Measurements from ENCODE around the gene CSGALNACT2. TPM values are rescaled to one million over a fixed set of nuclear protein-coding genes. Genes with fewer than 3 reads are reported as not detected.

Gene CSGALNACT2
- total RNA-seq, 2 experiments from 2014 or later, result 13.2 to 33.6 TPM

DNA sequence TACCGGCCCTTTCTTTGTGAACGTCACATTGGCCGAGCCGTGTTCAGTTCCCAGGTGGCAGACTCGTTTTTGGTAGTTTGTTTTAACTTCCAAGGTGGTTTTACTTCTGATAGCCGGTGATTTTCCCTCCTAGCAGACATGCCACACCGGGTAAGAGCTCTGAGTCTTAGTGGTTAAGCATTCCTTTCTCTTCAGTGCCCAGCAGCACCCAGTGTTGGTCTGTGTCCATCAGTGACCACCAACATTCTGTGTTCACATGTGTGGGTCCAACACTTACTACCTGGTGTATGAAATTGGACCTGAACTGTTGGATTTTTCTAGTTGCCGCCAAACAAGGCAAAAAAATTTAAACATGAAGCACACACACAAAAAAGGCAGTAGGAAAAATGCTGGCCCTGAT is 9.9 kb upstream of the CSGALNACT2 start:
- POLR2A ChIA-PET, result no interaction called here
- Histone ChIP-seq H3K79me2 (ENCODE audit: insufficient read depth, low read depth, low read length) (no peaks in the 10 kb centered on the region), H3K36me3 (ENCODE audit: insufficient read depth, low read length) (no peaks in the 10 kb centered on the region), H3K27ac (ENCODE audit: low read depth, low read length, poor library complexity, severe bottlenecking) (no peak overlapping the region), H3K9me3 (ENCODE audit: low read length) (no peaks in the 10 kb centered on the region), H3K4me1 (ENCODE audit: insufficient read depth, low read length, poor library complexity, severe bottlenecking) (peaks cover 58% of the 10 kb centered on the region), H2AFZ (ENCODE audit: low read length) (no peak overlapping the region; the same call in 1 of the 2 replicates), H4K20me1 (ENCODE audit: insufficient read depth, low read length) (no peaks in the 10 kb centered on the region), H3K4me3 (ENCODE audit: low read depth, low read length, poor library complexity, severe bottlenecking) (no peak overlapping the region), H3K4me2 (ENCODE audit: low read length) (peak overlapping the region; percentile 77; the same call in 1 of the 2 replicates), H3K9me2 (ENCODE audit: insufficient read depth, low read length) (no peaks in the 10 kb centered on the region)
- BruUV-seq (replicated peaks), result no TSS peak
- intact Hi-C loops (cut with micrococcal nuclease; ENCODE audit: unreplicated experiment), result no loop called here
- CTCF ChIA-PET (ENCODE audit: unreplicated experiment), result interaction anchor here (1.2 kb wide), 1 partner anchor 11 kb away, joined by 3 read pairs; no protein-coding TSS in a partner anchor
- no peak for TF ChIP-seq CTCF (conservative IDR thresholded peaks at IDR 0.05; ENCODE audit: low read length)
- TF ChIP-seq EZH2phosphoT487 (IDR thresholded peaks at IDR 0.05; ENCODE audit: borderline replicate concordance, low read depth, low read length), result no peak
- no peak for DNase-seq (ENCODE audit: low spot score)

DNA sequence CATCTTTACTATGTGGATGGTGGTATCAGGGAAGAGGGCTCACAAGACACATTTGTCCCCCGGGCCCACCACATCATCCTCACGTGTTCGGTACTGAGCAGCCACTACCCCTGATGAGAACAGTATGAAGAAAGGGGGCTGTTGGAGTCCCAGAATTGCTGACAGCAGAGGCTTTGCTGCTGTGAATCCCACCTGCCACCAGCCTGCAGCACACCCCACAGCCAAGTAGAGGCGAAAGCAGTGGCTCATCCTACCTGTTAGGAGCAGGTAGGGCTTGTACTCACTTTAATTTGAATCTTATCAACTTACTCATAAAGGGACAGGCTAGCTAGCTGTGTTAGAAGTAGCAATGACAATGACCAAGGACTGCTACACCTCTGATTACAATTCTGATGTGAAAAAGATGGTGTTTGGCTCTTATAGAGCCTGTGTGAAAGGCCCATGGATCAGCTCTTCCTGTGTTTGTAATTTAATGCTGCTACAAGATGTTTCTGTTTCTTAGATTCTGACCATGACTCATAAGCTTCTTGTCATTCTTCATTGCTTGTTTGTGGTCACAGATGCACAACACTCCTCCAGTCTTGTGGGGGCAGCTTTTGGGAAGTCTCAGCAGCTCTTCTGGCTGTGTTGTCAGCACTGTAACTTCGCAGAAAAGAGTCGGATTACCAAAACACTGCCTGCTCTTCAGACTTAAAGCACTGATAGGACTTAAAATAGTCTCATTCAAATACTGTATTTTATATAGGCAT is 9.1 kb upstream of the CSGALNACT2 start:
- Histone ChIP-seq H3K9me2 (ENCODE audit: insufficient read depth, low read length) (no peaks in the 10 kb centered on the region), H3K79me2 (ENCODE audit: insufficient read depth, low read depth, low read length) (no peaks in the 10 kb centered on the region), H3K36me3 (ENCODE audit: insufficient read depth, low read length) (no peaks in the 10 kb centered on the region), H3K4me1 (ENCODE audit: insufficient read depth, low read length, poor library complexity, severe bottlenecking) (peaks cover 66% of the 10 kb centered on the region), H2AFZ (ENCODE audit: low read length) (no peak overlapping the region), H3K9me3 (ENCODE audit: low read length) (no peaks in the 10 kb centered on the region), H4K20me1 (ENCODE audit: insufficient read depth, low read length) (no peaks in the 10 kb centered on the region), H3K4me2 (ENCODE audit: low read length) (no peak overlapping the region), H3K27ac (ENCODE audit: low read depth, low read length, poor library complexity, severe bottlenecking) (no peak overlapping the region), H3K4me3 (ENCODE audit: low read depth, low read length, poor library complexity, severe bottlenecking) (no peak overlapping the region)
- BruUV-seq (replicated peaks), result no TSS peak
- intact Hi-C loops (cut with micrococcal nuclease; ENCODE audit: unreplicated experiment), result no loop called here
- POLR2A ChIA-PET, result interaction anchor here (0.7 to 1.0 kb wide), 2 partner anchors 8 to 11 kb away, joined by 3 to 4 read pairs; no protein-coding TSS in a partner anchor
- TF ChIP-seq CTCF (conservative IDR thresholded peaks at IDR 0.05; ENCODE audit: low read length) (no peak), EZH2phosphoT487 (IDR thresholded peaks at IDR 0.05; ENCODE audit: borderline replicate concordance, low read depth, low read length) (no peak)
- DNase-seq (ENCODE audit: low spot score), result no peak
- CTCF ChIA-PET (ENCODE audit: unreplicated experiment), result interaction anchor here (0.6 to 1.2 kb wide), 2 partner anchors 10 to 76 kb away, joined by 3 to 14 read pairs; no protein-coding TSS in a partner anchor

GRCh38 chr10:43130770-43131171 is 7.5 kb upstream of the CSGALNACT2 start:
- BruUV-seq (replicated peaks), result no TSS peak
- no peak overlapping the region for H2AFZ ChIP-seq (ENCODE audit: low read length)
- POLR2A ChIA-PET, result interaction anchor here (1.4 kb wide), 1 partner anchor 11 kb away, joined by 5 read pairs; no protein-coding TSS in a partner anchor

More at GRCh38 chr10:43130770-43131171, 7.5 kb upstream of the CSGALNACT2 start:
- H3K4me3 ChIP-seq (ENCODE audit: low read depth, low read length, poor library complexity, severe bottlenecking), result no peak overlapping the region
- no peaks in the 10 kb centered on the region for H3K79me2 ChIP-seq (ENCODE audit: insufficient read depth, low read depth, low read length)
- DNase-seq (ENCODE audit: low spot score), result no peak
- no peaks in the 10 kb centered on the region for H4K20me1 ChIP-seq (ENCODE audit: insufficient read depth, low read length)
- H3K27ac ChIP-seq (ENCODE audit: low read depth, low read length, poor library complexity, severe bottlenecking), result no peak overlapping the region
- H3K4me2 ChIP-seq (ENCODE audit: low read length), result no peak overlapping the region
- CTCF ChIA-PET (ENCODE audit: unreplicated experiment), result no interaction called here
- no peaks in the 10 kb centered on the region for H3K9me2 ChIP-seq (ENCODE audit: insufficient read depth, low read length)
- intact Hi-C loops (cut with micrococcal nuclease; ENCODE audit: unreplicated experiment), result loop anchor here (10.0 kb wide), 2 partner anchors 496 to 576 kb away; partner anchors contain the start of gene ZNF33B
- no peaks in the 10 kb centered on the region for H3K36me3 ChIP-seq (ENCODE audit: insufficient read depth, low read length)
- peaks cover 82% of the 10 kb centered on the region for H3K4me1 ChIP-seq (ENCODE audit: insufficient read depth, low read length, poor library complexity, severe bottlenecking)
- H3K9me3 ChIP-seq (ENCODE audit: low read length), result no peaks in the 10 kb centered on the region
- TF ChIP-seq CTCF (conservative IDR thresholded peaks at IDR 0.05; ENCODE audit: low read length) (no peak), EZH2phosphoT487 (IDR thresholded peaks at IDR 0.05; ENCODE audit: borderline replicate concordance, low read depth, low read length) (no peak)
